ENCODE results near the gene POLR2J. TPM values are rescaled to one million over a fixed set of nuclear protein-coding genes. Genes with fewer than 3 reads are reported as not detected.

The POLR2J gene
- total RNA-seq, 2 experiments from 2014 or later, result 62.4 to 68.6 TPM

DNA sequence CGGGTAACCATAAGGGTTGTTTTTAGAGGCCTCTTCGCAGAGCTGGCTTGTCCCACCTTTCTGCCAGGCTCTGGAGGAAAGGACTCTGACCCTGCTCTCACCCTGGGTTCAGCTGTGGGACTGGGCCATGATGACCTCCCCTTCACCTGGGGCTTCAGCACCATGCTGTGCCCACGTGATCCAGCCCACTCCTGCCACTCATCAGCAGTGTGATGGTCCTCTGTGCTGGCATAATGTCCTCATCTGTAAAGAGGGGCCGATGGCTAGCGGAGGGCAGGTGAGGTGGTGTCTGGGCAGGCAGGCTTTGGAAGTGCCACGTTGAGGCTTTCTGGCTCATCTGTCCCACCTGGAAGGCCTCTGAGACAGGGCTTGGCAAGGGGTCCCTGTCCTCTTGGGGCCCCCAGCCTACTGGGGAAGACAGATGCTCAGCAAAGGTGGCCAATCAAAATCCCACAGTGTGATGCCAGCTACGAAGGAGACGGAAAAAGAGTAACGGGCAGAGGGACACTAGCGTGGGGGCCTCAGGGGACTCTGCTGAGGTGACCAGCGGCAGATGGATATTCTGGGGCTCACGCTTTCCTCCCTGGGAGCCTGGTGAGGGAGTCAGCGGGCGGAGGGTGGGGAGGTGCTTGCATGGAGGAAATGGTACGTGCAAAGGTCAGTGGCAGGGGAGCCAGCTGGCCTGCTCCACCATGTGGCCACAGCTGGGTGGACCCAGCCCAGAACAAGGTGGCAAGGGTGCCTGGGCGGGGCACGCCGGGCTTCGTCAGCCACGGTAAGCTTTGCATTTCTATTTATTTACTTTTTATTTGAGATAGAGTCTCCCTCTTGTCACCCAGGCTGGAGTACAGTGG, 8.5 kb downstream of the POLR2J start:
- BruUV-seq (replicated peaks), result no TSS peak
- H3K4me2 ChIP-seq (ENCODE audit: low read length), result no peak overlapping the region
- intact Hi-C loops (cut with micrococcal nuclease; ENCODE audit: unreplicated experiment), result loop anchor here (5.0 kb wide), 1 partner anchor 183 kb away; the partner anchor contains the start of gene SH2B2
- peaks cover 58% of the 10 kb centered on the region for H3K36me3 ChIP-seq (ENCODE audit: insufficient read depth, low read length)
- no peak overlapping the region for H2AFZ ChIP-seq (ENCODE audit: low read length)
- H3K79me2 ChIP-seq (ENCODE audit: insufficient read depth, low read depth, low read length), result peaks cover 4% of the 10 kb centered on the region; the same call in 1 of the 2 replicates
- no peaks in the 10 kb centered on the region for H4K20me1 ChIP-seq (ENCODE audit: insufficient read depth, low read length)
- ChIA-PET CTCF (ENCODE audit: unreplicated experiment) (no interaction called here), POLR2A (no interaction called here)
- H3K27ac ChIP-seq (ENCODE audit: low read depth, low read length, poor library complexity, severe bottlenecking), result no peak overlapping the region
- no peaks in the 10 kb centered on the region for H3K9me2 ChIP-seq (ENCODE audit: insufficient read depth, low read length)
- no peak overlapping the region for H3K4me3 ChIP-seq (ENCODE audit: low read depth, low read length, poor library complexity, severe bottlenecking)
- H3K9me3 ChIP-seq (ENCODE audit: low read length), result no peaks in the 10 kb centered on the region
- H3K4me1 ChIP-seq (ENCODE audit: insufficient read depth, low read length, poor library complexity, severe bottlenecking), result peaks cover 13% of the 10 kb centered on the region
- DNase-seq (ENCODE audit: low spot score), result no peak
- no peak for TF ChIP-seq EZH2phosphoT487 (IDR thresholded peaks at IDR 0.05; ENCODE audit: borderline replicate concordance, low read depth, low read length)
- TF ChIP-seq, protein P1, sequence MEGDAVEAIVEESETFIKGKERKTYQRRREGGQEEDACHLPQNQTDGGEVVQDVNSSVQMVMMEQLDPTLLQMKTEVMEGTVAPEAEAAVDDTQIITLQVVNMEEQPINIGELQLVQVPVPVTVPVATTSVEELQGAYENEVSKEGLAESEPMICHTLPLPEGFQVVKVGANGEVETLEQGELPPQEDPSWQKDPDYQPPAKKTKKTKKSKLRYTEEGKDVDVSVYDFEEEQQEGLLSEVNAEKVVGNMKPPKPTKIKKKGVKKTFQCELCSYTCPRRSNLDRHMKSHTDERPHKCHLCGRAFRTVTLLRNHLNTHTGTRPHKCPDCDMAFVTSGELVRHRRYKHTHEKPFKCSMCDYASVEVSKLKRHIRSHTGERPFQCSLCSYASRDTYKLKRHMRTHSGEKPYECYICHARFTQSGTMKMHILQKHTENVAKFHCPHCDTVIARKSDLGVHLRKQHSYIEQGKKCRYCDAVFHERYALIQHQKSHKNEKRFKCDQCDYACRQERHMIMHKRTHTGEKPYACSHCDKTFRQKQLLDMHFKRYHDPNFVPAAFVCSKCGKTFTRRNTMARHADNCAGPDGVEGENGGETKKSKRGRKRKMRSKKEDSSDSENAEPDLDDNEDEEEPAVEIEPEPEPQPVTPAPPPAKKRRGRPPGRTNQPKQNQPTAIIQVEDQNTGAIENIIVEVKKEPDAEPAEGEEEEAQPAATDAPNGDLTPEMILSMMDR (conservative IDR thresholded peaks at IDR 0.05; ENCODE audit: low read length), result no peak

DNA sequence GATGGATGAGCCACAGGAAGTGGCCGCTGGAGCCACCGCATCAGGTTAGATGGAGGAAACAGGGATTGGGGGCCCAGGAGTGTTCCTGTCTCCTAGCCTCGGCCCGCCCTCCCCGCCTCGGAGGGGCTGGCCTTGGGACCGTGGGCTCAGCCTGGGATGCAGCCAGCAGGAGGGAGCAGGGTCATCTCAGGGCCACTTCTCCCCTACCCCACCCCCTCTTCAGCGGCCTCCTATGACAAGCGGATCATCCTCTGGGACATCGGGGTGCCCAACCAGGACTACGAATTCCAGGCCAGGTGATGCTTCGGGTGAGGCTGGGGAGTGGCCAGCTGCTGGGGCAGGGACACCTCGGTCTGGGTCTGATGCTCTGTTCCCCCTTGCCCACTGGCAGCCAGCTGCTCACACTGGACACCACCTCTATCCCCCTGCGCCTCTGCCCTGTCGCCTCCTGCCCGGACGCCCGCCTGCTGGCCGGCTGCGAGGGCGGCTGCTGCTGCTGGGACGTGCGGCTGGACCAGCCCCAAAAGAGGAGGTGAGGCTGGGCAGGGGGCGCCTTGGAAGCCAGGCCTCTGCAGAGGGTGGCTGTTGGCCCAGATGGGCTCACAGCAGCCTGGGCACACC, 9.3 kb downstream of the POLR2J start:
- CTCF ChIA-PET (ENCODE audit: unreplicated experiment), result no interaction called here
- BruUV-seq (replicated peaks), result no TSS peak

More for the DNA sequence above, 9.3 kb downstream of the POLR2J start:
- POLR2A ChIA-PET, result no interaction called here
- H4K20me1 ChIP-seq (ENCODE audit: insufficient read depth, low read length), result no peaks in the 10 kb centered on the region
- H3K4me2 ChIP-seq (ENCODE audit: low read length), result no peak overlapping the region
- TF ChIP-seq EZH2phosphoT487 (IDR thresholded peaks at IDR 0.05; ENCODE audit: borderline replicate concordance, low read depth, low read length), result no peak
- TF ChIP-seq, protein P1 (conservative IDR thresholded peaks at IDR 0.05; ENCODE audit: low read length), result no peak
- peaks cover 13% of the 10 kb centered on the region for H3K4me1 ChIP-seq (ENCODE audit: insufficient read depth, low read length, poor library complexity, severe bottlenecking)
- H3K4me3 ChIP-seq (ENCODE audit: low read depth, low read length, poor library complexity, severe bottlenecking), result no peak overlapping the region
- H3K27ac ChIP-seq (ENCODE audit: low read depth, low read length, poor library complexity, severe bottlenecking), result no peak overlapping the region
- no peaks in the 10 kb centered on the region for H3K9me3 ChIP-seq (ENCODE audit: low read length)
- DNase-seq (ENCODE audit: low spot score), result no peak
- no peaks in the 10 kb centered on the region for H3K9me2 ChIP-seq (ENCODE audit: insufficient read depth, low read length)
- peaks cover 5% of the 10 kb centered on the region; the same call in 1 of the 2 replicates for H3K79me2 ChIP-seq (ENCODE audit: insufficient read depth, low read depth, low read length)
- intact Hi-C loops (cut with micrococcal nuclease; ENCODE audit: unreplicated experiment), result loop anchor here (5.0 kb wide), 1 partner anchor 182 kb away; the partner anchor contains the start of gene SH2B2
- peaks cover 58% of the 10 kb centered on the region for H3K36me3 ChIP-seq (ENCODE audit: insufficient read depth, low read length)
- no peak overlapping the region for H2AFZ ChIP-seq (ENCODE audit: low read length)

All from OCI-LY7 (cell line).